Right lobe of liver (tissue), 4 donors: Measurements from ENCODE around the gene CHD2.

Experiments used
- POLR2A ChIP-seq: fragments of 450-650 bp; IDR thresholded peaks from one replicate; pipeline ENCODE4 v1.6.1; 2017; ENCODE audit warnings: antibody characterized with exemption, mild to moderate bottlenecking
- TF ChIP-seq, protein P1 (sequence below), 4 donors: fragments of 200-600 bp in 3 of 4; fragments of 450-650 bp in 1 of 4; IDR thresholded peaks; one replicate each; pipeline versions ENCODE4 v1.5.1 to v1.8.0; 2016 to 2022; ENCODE audit warnings: antibody characterized with exemption in 4 of 4, mild to moderate bottlenecking in 2 of 4
- donor health status: DM: no; HTN: no; CAD: no.
- donor health status: DM: no; HTN: no; CAD: no.
- donor health status: DM: no; HTN: yes; CAD: no.

DNA sequence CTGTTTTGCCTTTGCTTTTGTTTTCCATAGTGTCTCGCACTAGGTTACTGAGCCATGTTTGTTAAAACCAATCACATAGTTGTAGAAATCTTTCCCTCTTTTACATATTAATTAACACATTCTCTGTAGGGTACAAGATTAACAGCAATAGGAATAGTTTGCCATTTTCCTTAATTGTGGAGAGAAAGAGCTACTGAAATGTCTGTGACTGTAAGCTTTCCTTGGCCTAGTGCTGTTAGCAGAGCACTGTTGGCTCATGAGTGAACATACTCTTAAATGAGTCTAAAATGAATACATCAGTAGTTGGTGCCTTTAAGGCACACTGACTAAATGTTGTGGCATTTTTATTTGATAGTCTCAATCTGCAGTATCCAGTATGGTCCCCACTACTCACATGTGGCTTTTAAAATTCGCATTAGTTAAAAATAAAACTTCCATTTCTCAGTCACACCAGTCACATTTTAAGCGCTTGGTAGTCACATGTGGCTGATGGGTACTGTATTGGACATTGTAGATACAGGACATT lies 28.2 kb downstream of the CHD2 start:
- TF ChIP-seq, protein P1, sequence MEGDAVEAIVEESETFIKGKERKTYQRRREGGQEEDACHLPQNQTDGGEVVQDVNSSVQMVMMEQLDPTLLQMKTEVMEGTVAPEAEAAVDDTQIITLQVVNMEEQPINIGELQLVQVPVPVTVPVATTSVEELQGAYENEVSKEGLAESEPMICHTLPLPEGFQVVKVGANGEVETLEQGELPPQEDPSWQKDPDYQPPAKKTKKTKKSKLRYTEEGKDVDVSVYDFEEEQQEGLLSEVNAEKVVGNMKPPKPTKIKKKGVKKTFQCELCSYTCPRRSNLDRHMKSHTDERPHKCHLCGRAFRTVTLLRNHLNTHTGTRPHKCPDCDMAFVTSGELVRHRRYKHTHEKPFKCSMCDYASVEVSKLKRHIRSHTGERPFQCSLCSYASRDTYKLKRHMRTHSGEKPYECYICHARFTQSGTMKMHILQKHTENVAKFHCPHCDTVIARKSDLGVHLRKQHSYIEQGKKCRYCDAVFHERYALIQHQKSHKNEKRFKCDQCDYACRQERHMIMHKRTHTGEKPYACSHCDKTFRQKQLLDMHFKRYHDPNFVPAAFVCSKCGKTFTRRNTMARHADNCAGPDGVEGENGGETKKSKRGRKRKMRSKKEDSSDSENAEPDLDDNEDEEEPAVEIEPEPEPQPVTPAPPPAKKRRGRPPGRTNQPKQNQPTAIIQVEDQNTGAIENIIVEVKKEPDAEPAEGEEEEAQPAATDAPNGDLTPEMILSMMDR (IDR thresholded peaks at IDR 0.05) = no peak
- TF ChIP-seq POLR2A = no peak
